ENCODE results near the gene ADPRH.
"Not testable (repeated sequence)": the region's sequence is repeated elsewhere in the genome, so short reads cannot be mapped to it uniquely, and the experiment has no call there.

Gene ADPRH

DNA sequence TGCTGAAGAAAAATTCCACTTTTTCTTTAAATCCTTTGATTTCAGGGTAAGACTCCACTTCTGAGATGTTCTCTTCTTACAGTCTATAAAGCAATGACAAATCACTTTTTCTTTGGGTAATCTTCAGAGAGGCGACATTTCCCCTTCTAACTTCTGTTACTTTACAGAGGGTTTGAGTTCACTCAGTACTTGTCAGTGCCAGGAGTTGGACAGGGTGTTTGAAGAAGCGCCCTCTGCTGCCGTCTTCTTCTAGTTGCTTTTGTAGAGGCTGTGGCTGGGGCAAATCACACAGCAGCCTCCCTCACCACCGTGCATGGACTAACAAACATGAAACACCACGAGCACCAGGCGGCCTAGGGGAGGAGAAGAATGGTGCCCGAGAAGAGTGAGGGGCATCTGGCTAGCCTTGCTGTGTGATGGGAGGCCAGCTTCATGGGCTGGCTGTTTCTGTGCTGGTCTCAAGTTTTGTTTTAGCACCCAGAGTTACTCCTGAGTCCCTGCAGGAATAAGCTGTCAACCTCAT, 19.8 kb upstream of the ADPRH start, which contains the start of gene CD80:
TSS of gene CD80 (minus strand) at position 174 of the 523 bp plus-strand sequence. CDS start 1,886 bp downstream, outside the sequence.
- DNase-seq (ENCODE audit: low read depth in 2 of 3, low spot score in 1 of 3) = peak; percentile 47 to 53 (median 47)

DNA sequence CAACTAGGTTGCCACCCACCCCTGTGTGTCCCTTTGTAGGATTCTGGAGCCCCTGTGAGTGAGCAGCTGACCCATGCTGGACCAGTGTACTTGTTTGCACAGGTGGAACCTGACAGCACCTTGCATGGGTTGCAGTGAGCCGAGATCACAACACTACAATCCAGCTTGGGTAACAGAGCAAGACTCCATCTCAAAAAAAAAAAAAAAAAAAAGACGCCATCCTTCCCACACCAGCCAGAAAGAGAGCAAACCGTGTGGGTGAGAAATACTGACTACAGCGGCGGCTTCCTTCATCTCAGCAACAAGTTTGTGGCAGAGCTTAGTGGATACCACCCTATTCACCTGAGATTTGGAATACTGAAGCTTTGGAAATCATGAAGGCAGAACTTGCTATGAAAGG, 19.1 kb upstream of the ADPRH start:
- DNase-seq (ENCODE audit: low read depth in 2 of 3, low spot score in 1 of 3) = no peak

DNA sequence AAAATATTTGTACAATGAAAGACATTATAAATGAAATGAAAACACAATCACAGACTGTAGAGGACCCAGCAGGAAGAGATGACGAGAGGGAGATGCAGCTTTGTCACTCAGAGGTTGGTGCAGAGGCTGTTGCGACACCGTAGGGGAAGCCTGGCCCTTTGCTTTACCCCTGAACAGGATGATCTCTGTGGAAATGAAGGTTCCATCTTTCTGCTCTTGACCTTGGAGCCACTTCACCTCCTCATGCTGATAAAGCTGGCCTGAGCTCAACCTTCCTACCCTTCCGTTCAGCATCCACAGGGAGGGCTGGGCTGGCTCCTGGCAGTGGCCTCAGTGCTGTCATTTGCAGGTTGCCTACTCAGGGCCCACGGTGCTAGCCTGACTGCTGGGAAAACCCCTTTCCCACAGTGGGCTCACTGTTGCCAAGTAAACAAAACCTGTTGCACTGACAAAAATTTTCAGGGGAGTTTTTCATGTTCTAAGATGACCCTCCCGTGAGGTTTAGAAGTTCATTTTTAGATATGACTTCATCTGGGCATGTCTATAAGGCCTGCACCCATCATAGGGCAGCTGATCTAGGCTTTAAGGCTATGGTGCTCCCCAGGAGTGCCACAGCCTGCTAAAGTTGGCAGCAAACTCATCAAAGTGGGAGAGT, 16.9 kb upstream of the ADPRH start:
- DNase-seq (ENCODE audit: low read depth in 2 of 3, low spot score in 1 of 3) = peak in 2 of 3 donors; percentile 8 to 43

DNA sequence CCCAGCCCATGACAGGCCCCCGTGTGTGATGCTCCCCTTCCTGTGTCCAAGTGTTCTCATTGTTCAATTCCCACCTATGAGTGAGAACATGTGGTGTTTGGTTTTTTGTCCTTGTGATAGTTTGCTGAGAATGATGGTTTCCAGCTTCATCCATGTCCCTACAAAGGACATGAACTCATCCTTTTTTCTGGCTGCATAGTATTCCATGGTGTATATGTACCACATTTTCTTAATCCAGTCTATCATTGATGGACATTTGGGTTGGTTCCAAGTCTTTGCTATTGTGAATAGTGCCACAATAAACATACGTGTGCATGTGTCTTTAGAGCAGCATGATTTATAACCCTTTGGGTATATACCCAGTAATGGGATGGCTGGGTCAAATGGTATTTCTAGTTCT, 16.0 kb upstream of the ADPRH start:
- DNase-seq (ENCODE audit: low read depth in 2 of 3, low spot score in 1 of 3) = not testable (repeated sequence)

DNA sequence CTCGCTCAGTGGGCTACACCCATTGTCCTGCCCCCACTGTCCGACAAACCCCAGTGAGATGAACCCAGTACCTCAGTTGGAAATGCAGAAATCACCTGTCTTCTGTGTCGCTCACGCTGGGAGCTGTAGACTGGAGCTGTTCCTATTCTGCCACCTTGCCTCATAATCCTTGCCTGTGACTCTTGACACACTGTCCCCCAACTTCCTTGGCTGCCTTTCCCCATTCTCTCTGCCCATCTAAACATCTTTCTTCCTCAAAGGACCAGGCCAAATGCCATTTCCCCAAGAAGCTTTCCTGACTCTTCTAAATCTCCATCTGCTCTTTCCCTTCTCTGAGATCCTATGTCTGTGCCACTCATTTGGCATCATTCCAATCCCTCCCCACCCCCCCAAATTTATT, 10.1 kb upstream of the ADPRH start:
- DNase-seq (ENCODE audit: low read depth in 2 of 3, low spot score in 1 of 3) = no peak

DNA sequence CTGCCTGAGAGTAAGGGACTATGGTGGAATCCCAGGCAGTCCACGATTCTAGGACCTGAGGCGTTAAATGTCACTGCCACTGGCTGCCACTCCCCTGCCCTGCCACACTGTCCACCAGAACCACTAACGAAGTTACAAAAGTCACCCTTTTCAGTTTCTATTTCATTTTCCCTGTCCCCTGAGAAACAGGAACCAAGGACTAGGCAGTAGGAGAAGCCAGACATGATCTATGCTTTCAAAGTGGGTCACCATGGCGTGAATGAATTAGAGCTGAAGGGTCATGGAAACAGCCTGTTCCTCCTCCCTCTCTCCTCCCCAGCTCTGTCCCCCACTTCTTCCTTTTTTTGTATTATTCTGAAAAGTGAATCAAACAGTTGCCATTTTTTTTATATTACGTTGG, 9.1 kb upstream of the ADPRH start:
- no peak for DNase-seq (ENCODE audit: low read depth in 2 of 3, low spot score in 1 of 3)

DNA sequence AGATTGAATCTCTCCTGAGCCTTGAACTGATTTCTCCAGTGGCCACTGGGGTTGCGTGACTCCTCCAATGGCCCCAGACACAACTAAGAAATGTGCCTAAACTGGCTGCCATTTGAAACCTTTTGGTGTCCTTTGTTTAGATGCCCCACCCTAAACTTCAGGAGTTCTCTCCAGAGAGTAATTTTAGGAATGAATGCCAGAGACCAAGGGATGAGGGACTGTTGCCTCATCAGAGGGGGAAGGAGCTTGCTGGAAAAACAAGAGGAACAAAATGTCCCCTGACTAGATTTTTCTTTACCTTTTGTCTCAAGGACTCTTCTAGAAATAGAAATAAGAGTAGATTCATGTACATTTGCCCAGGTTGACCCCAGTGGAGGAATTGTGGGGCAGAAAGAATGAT, 8.1 kb upstream of the ADPRH start:
- DNase-seq (ENCODE audit: low read depth in 2 of 3, low spot score in 1 of 3) = no peak

DNA sequence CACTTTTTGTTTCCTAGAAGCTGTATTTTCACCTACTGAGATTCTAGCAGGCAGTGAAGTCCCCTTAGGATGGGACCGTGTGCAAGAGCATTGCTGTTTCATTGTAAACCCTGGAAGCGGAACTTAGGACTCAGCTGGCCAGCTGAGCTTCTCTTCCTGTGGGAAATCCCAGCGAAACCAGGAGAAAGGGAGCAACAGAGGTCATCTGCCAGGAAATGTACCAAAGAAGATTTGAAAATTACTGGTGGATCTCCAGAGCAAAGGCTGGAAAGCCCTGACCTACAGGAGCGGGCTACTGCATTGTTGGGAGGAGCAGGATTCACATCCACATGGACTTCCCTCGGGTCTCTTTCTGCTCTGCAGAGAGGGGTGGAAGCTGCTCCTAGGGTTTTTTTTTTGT, 7.6 kb upstream of the ADPRH start:
- DNase-seq (ENCODE audit: low read depth in 2 of 3, low spot score in 1 of 3) = no peak

DNA sequence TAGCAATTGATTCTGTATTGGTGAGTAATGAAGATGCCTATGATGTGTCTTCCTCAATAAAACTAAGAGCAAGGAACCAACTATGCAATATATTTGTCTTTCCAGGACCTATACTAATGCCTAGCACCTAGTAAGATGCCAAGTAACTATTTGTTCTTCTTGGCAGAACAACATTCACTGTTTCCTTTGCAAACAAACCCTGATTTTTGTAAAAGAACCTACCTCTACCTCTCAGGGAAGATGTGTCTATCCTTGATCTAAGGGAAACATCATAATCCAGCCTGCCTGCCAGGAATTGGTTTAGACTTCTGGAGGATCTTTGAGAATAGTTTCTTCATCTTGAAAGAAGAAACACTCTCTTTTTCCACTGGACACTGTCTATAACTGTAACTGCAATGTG, 3.8 kb upstream of the ADPRH start:
- no peak for DNase-seq (ENCODE audit: low read depth in 2 of 3, low spot score in 1 of 3)

DNA sequence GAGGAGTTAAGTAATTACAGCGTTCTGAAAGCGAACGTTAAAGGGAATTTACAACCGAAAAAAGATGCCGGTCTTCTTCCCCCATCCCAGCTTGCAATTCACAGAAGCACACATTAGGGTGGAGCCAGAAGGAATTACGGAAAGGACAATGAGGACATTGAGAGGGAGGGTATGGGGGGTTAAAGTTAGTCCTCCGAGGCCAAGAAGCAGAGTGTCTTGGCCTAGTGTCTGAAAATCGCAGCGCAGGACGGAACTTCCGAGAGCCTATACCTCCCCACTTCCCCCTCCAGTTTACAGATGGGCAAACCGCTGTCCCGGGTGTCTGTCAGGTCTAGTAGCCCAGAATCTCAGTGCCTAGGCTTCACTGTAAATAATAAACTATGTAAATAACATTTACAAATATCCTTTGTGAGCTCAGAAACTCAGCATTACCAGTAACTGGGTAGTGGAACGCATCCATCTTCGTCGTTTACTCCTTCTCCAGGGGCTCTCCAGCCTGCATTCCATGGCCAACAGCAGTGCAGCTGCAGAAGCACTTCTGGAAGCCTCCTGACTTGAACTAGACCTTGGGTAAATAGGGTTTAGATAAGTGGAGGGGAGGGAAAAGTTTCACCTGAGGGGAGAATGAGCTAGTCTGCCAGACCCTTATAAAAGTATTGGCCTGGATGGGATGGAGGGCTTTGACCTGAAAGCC, 922 bp downstream of the ADPRH start:
- DNase-seq (ENCODE audit: low read depth in 2 of 3, low spot score in 1 of 3) = peak in 1 of 3 donors; percentile 17

DNA sequence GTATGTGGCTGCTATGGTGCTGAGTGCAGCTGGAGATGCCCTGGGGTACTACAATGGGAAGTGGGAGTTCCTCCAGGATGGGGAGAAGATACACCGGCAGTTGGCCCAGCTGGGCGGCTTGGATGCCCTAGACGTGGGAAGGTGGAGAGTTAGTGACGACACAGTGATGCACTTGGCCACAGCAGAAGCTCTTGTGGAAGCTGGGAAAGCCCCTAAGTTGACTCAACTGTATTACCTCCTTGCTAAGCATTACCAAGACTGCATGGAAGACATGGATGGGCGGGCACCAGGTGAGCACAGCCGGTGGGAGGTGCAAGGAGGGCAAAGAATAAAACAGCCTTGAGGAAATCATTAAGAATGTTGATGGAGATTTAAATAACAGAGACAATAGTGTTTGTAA, 2.9 kb downstream of the ADPRH start:
- DNase-seq (ENCODE audit: low read depth in 2 of 3, low spot score in 1 of 3) = peak in 2 of 3 donors; percentile 7 to 36

DNA sequence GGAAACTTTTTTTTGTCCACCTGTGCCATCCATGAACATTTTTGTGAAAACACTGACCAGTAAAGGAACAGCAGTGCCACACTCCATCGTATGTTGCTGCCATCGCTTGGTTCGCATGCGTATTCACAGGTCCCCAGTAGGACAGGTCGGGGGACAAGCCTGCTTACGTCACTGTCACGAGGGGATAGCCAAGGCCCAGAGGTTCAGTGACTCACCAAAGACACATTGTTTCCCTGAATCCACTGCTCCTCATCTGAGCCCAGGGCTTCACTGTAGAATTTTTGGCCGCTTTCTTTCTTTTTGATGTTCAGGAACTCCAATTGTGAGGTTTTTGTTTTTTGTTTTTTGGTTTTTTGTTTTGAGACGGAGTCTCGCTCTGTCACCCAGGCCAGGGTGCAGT, 5.9 kb downstream of the ADPRH start:
- DNase-seq (ENCODE audit: low read depth in 2 of 3, low spot score in 1 of 3) = no peak

DNA sequence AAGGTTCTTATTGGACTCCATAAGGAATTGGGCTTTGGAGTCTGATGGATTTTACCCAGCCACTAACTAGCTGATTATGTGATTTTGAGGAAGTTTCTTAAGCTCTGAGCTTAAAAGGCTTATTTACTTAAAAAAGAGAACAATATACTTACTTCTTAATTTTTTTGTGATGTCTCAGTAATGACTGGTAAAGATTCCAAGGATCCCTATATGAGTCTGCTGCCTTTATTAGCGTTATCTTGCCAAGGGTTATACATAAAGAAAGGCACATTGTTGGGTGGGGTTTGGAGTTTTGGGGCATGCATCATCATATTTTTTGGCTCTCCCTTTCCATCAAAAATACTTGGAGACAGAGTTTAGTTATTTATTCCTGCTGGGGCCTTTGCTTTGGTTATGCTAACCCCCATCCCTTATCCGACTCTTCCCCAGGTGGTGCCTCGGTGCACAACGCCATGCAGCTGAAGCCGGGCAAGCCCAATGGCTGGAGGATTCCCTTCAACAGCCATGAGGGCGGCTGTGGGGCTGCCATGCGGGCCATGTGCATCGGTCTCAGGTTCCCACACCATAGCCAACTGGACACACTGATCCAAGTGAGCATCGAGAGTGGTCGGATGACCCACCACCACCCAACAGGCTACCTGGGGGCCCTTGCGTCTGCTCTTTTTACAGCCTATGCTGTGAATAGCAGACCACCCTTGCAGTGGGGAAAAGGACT, 6.7 kb downstream of the ADPRH start:
- no peak for DNase-seq (ENCODE audit: low read depth in 2 of 3, low spot score in 1 of 3)

DNA sequence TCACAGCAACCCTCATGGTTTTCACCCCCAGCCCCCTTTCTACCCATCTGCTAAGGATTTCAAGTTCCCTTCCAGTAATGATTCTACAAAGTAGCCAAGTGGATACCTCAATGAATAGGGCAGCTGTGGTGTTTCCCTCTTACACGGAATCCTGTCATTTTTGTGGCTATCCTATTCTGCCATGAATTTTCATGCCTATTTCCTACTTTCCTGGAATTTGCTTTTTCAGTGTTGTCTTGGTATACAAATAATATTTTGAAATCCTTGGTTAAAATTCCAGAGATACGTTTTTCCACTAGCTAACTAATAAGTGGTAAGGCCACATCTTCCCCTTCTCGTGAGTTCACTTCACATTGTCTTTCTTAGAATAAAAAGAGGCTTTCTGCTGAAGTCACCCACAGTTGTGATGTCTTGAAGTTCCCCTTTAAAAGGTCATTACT, 7.5 kb downstream of the ADPRH start:
- no peak for DNase-seq (ENCODE audit: low read depth in 2 of 3, low spot score in 1 of 3)

DNA sequence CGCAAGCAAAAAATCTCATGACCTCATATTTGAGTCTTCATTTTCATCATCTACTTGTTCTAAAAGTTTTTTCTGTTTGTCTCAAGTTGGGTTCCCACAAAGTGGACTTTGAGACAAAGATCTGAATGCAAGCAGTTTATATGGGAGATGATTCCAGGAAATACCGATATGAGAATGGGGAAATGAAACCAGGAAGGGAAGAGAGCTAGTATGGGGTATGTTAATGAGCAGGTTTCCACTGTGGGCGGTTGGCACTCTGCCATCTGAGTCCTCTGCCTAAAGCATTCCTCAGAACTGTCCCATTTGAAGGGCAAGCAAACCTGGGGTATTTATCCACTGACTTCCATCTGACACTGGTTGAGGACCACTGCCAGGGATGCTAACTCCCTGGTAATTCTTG, 8.8 kb downstream of the ADPRH start:
- peak in 2 of 3 donors; percentile 16 to 20 for DNase-seq (ENCODE audit: low read depth in 2 of 3, low spot score in 1 of 3)

DNA sequence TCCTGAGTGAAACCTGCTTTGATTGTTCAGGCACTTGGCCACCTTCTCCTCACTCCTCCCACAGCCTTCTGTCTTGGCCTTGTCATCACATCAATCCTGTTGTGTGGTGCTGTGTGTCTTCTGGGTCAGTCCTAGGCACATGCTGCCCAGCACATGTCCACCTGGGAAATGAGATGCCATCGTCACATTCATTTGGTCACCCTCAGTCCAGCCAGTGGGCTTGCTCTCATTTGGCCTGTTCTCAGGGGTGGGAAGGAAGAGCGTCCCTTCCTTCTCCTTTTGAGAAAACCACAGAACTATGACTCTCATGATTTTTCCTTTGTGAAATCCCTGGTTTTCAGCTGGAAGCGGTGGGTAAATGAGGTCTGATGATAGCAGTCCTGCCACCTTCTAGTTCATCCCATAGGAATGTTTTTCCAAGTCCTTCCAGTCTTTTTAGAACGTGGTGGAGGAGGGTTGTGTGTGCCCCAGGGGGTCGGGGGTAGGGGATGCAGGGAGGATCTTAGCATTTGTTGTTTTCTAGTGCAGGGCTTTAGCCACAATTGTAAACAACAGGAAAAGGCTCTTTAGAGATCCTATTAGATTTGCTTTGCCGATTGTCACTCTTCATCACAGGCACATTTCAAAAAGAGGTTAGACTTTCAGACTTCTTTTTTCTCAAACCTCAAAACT, 9.9 kb downstream of the ADPRH start:
- DNase-seq (ENCODE audit: low read depth in 2 of 3, low spot score in 1 of 3) = no peak

DNA sequence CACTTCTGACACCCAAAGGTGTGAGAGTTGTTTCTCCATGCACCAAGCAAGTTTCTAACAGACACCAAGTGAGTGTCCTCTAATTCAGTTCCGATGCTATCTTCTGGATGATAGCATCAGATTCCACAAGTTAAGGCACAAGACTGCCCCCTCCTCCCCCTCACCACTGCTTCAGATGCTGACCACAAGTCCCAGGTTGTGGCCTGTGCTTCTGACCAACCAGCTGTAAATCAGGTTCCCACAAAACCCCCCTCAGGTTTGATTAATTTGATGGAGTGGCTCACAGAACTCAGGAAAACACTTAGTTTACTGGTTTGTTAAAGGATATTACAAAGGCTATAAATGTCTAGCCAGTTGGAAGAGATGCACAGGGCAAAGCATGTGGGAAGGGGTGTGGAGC, 11.4 kb downstream of the ADPRH start:
- DNase-seq (ENCODE audit: low read depth in 2 of 3, low spot score in 1 of 3) = no peak

DNA sequence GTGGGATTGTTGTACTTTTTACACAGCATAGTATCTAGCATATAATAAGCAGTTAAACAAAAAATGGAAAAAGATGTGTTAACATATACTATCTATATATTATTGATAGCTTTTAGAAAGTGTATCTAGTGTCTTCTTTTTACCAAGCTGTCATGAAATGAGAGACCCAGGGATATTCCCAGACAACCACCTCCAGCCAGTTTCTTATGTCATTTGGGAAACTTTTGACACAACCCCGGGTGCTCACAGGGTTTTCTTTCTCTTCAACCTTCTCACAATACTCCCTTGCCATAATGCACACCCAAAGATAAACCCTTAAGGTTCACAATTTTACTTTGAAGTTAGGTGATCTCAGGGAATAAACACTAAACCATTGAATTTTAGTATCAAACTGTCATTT, 13.6 kb downstream of the ADPRH start:
- DNase-seq (ENCODE audit: low read depth in 2 of 3, low spot score in 1 of 3) = no peak

DNA sequence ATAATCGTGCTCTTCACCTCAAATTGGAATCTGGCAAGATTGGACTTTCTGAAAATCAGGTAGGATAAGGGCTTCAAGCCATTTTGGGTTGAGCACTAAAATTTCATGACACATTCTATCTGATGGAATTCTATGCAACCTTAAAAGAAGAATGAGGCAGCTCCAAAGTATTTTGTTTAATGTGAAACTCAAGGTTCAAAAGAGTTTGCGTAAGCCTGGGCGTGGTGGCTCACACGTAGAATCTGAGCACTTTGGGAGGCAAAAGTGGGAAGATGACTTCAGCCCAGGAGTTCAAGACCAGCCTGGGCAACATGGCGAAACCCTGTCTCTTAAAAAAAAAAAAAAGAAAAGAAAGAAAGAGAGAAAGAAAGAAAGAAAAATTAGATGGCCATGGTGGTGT, 14.8 kb downstream of the ADPRH start:
- DNase-seq (ENCODE audit: low read depth in 2 of 3, low spot score in 1 of 3) = no peak

DNA sequence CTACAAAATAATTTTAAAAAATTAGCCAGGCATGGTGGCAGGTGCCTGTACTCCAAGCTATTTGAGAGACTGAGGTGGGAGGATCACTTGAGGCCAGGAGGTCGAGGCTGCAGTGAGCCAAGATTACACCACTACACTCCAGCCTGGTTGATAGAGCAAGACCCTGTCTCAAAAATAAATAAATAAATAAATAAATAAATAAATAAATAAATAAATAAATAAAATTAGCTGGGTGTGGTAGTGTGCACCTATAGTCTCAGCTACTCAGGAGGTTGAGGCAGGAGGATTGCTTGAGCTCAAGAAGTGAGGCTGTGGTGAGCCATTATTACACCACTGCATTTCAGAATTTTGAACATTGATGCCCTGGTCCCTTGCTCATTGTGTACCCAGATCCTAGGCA, 15.6 kb downstream of the ADPRH start:
- not testable (repeated sequence) for DNase-seq (ENCODE audit: low read depth in 2 of 3, low spot score in 1 of 3)

DNA sequence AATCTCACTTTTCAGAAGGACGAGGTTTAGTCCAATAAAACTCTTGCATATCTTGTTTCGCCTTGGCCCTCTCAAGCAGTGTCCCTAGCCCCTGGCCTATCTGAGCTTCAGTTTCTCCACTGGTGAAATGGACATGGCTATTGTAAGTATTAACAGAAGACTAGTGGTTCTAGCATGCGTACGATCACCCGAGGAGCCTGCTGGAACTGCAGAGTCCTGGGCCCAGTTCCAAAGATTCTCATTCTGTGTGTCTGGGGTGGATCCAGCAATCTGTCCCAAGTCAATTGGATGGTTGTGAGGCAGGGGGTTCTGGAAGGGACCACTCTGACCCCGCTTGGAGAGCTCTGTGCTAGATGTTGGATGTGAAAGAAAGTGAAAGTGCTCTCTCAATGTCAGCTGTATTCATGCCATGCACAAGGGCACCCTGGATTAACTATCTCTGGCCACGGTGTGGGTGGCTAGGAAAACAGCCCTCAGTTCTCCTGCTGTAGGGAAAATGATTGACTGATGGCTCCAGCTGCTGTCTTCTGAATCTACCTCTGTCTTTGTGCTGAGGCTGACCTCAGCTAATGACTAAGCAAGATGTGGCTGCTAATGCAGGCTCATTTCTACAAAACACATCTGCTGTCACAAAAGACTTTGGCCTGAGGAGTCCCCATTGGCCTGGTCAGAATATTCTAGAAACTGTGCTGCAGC, 16.5 kb downstream of the ADPRH start:
- no peak for DNase-seq (ENCODE audit: low read depth in 2 of 3, low spot score in 1 of 3)

All from stimulated activated CD4-positive, alpha-beta T cell treated with anti-CD3 and anti-CD28 coated beads, Interleukin-12 subunit alpha, Interleukin-12 subunit beta, amount 100 ng/mL, for 48 hours (primary cell).